Measurements from ENCODE around the gene C1D.

Gene C1D

GRCh38 chr2:68039317-68039716, 23.5 kb downstream of the C1D start:
- TF ChIP-seq CTCF (conservative IDR thresholded peaks at IDR 0.05; ENCODE audit: low read depth, low read length): no peak
- Histone ChIP-seq H3K27me3 (ENCODE audit: insufficient read depth, low read depth) (no peaks in the 10 kb centered on the region), H3K4me3 (IDR thresholded peaks at IDR 0.05; ENCODE audit: insufficient read depth, low read depth, low read length) (no peak overlapping the region), H3K4me2 (no peak overlapping the region), H3K4me1 (ENCODE audit: low read depth, poor library complexity, severe bottlenecking) (no peaks in the 10 kb centered on the region), H4K20me1 (ENCODE audit: insufficient read depth) (no peaks in the 10 kb centered on the region), H3K36me3 (ENCODE audit: insufficient read depth) (no peaks in the 10 kb centered on the region), H3K9ac (no peak overlapping the region), H3K79me2 (ENCODE audit: insufficient read depth, low read depth) (no peaks in the 10 kb centered on the region), H3K27ac (no peak overlapping the region), H2AFZ (ENCODE audit: low read depth) (no peak overlapping the region)

GRCh38 chr2:68032702-68033101, 30.1 kb downstream of the C1D start:
- Histone ChIP-seq H3K79me2 (ENCODE audit: insufficient read depth, low read depth) (no peaks in the 10 kb centered on the region), H3K9ac (no peak overlapping the region), H3K27ac (peak overlapping the region; percentile 9; the same call in 1 of the 2 replicates), H3K4me1 (ENCODE audit: low read depth, poor library complexity, severe bottlenecking) (peaks cover 6% of the 10 kb centered on the region), H2AFZ (ENCODE audit: low read depth) (peak overlapping the region; percentile 6; the same call in 1 of the 2 replicates), H3K4me3 (IDR thresholded peaks at IDR 0.05; ENCODE audit: insufficient read depth, low read depth, low read length) (no peak overlapping the region), H4K20me1 (ENCODE audit: insufficient read depth) (no peaks in the 10 kb centered on the region), H3K27me3 (ENCODE audit: insufficient read depth, low read depth) (no peaks in the 10 kb centered on the region), H3K36me3 (ENCODE audit: insufficient read depth) (no peaks in the 10 kb centered on the region), H3K4me2 (no peak overlapping the region)
- no peak for TF ChIP-seq CTCF (conservative IDR thresholded peaks at IDR 0.05; ENCODE audit: low read depth, low read length)

- TF ChIP-seq CTCF (conservative IDR thresholded peaks at IDR 0.05; ENCODE audit: low read depth, low read length): peak; percentile 89
- H3K9ac ChIP-seq: no peak overlapping the region
- H3K4me2 ChIP-seq: no peak overlapping the region; the same call in 1 of the 2 replicates
Observed at GRCh38 chr2:68031542-68032160, 31.2 kb downstream of the C1D start.

GRCh38 chr2:68031043-68031442, 31.8 kb downstream of the C1D start:
- Histone ChIP-seq H3K79me2 (ENCODE audit: insufficient read depth, low read depth) (no peaks in the 10 kb centered on the region), H2AFZ (ENCODE audit: low read depth) (no peak overlapping the region), H3K9ac (no peak overlapping the region), H4K20me1 (ENCODE audit: insufficient read depth) (no peaks in the 10 kb centered on the region), H3K36me3 (ENCODE audit: insufficient read depth) (no peaks in the 10 kb centered on the region), H3K4me3 (IDR thresholded peaks at IDR 0.05; ENCODE audit: insufficient read depth, low read depth, low read length) (no peak overlapping the region), H3K4me1 (ENCODE audit: low read depth, poor library complexity, severe bottlenecking) (peaks cover 6% of the 10 kb centered on the region), H3K27ac (no peak overlapping the region), H3K27me3 (ENCODE audit: insufficient read depth, low read depth) (no peaks in the 10 kb centered on the region), H3K4me2 (no peak overlapping the region; the same call in 1 of the 2 replicates)
- no peak for TF ChIP-seq CTCF (conservative IDR thresholded peaks at IDR 0.05; ENCODE audit: low read depth, low read length)

More at GRCh38 chr2:68031542-68032160, 31.2 kb downstream of the C1D start:
- H4K20me1 ChIP-seq (ENCODE audit: insufficient read depth): no peaks in the 10 kb centered on the region
- peaks cover 6% of the 10 kb centered on the region for H3K4me1 ChIP-seq (ENCODE audit: low read depth, poor library complexity, severe bottlenecking)
- peak overlapping the region; percentile 9; the same call in 1 of the 2 replicates for H3K27ac ChIP-seq
- H3K27me3 ChIP-seq (ENCODE audit: insufficient read depth, low read depth): no peaks in the 10 kb centered on the region
- no peak overlapping the region for H3K4me3 ChIP-seq (IDR thresholded peaks at IDR 0.05; ENCODE audit: insufficient read depth, low read depth, low read length)
- H3K36me3 ChIP-seq (ENCODE audit: insufficient read depth): no peaks in the 10 kb centered on the region
- no peaks in the 10 kb centered on the region for H3K79me2 ChIP-seq (ENCODE audit: insufficient read depth, low read depth)
- H2AFZ ChIP-seq (ENCODE audit: low read depth): no peak overlapping the region

Measured in KMS-11 (cell line).